Epidermal melanocyte (primary cell): ENCODE measurements around the gene DQX1.

Source experiments
- DNase-seq: peaks from one replicate; pipeline ENCODE4 v3.0.0; 2011; ENCODE audit warnings: low spot score; ENCODE audit not compliant: insufficient read length

Gene DQX1

GRCh38 chr2:74512744-74513604 lies 13.1 kb downstream of the DQX1 start:
- no peak for DNase-seq

- no peak for DNase-seq
Observed at GRCh38 chr2:74511104-74511989, 14.7 kb downstream of the DQX1 start.

GRCh38 chr2:74510272-74510671 lies 15.8 kb downstream of the DQX1 start:
- DNase-seq = no peak

GRCh38 chr2:74507926-74508520 lies 18.0 kb downstream of the DQX1 start:
- DNase-seq = peak; percentile 46

GRCh38 chr2:74507145-74507925 lies 18.7 kb downstream of the DQX1 start, which contains the start of gene PCGF1:
Gene PCGF1, minus strand, starts transcription at chr2:74507695. Its CDS starts 27 bp downstream, at chr2:74507668.
- DNase-seq = peak; percentile 98

GRCh38 chr2:74505448-74506246 lies 20.4 kb downstream of the DQX1 start:
- no peak for DNase-seq

- DNase-seq = no peak
Observed at GRCh38 chr2:74504591-74504990, 21.4 kb downstream of the DQX1 start.

- DNase-seq = peak; percentile 20
Observed at GRCh38 chr2:74503506-74504475, 22.2 kb downstream of the DQX1 start.

- peak; percentile 76 for DNase-seq
Observed at GRCh38 chr2:74502720-74503505, 23.1 kb downstream of the DQX1 start.

GRCh38 chr2:74502147-74502719 lies 23.8 kb downstream of the DQX1 start:
- DNase-seq = no peak

GRCh38 chr2:74501335-74502071 lies 24.5 kb downstream of the DQX1 start:
- DNase-seq = no peak

GRCh38 chr2:74500578-74500946 lies 25.5 kb downstream of the DQX1 start:
- DNase-seq = no peak

GRCh38 chr2:74499940-74500577 lies 26.0 kb downstream of the DQX1 start:
- no peak for DNase-seq

- DNase-seq = no peak
Observed at GRCh38 chr2:74499267-74499939, 26.6 kb downstream of the DQX1 start, which contains the start of gene LBX2. Gene LBX2, minus strand, starts transcription at chr2:74499603. Its CDS starts 66 bp downstream, at chr2:74499537.

- no peak for DNase-seq
Observed at GRCh38 chr2:74498500-74499266, 27.3 kb downstream of the DQX1 start.
